GM12801 (cell line): ENCODE data around the gene STX18.

ENCODE experiments used
- CTCF ChIP-seq: IDR thresholded peaks from one replicate; pipeline ENCODE4 v1.5.1; 2011; ENCODE audit warnings: control low read depth; ENCODE audit not compliant: insufficient read length; ENCODE audit errors: extremely low read depth

STX18 gene

GRCh38 chr4:4578981-4579380 is 37.1 kb upstream of the STX18 start:
- no peak for TF ChIP-seq CTCF

- TF ChIP-seq CTCF: no peak
Observed at GRCh38 chr4:4577359-4577875, 35.6 kb upstream of the STX18 start.

GRCh38 chr4:4575284-4576211 is 33.7 kb upstream of the STX18 start:
- TF ChIP-seq CTCF: no peak

- TF ChIP-seq CTCF: no peak
Observed at GRCh38 chr4:4574792-4575191, 32.9 kb upstream of the STX18 start.

GRCh38 chr4:4574052-4574451 is 32.2 kb upstream of the STX18 start:
- TF ChIP-seq CTCF: no peak

- no peak for TF ChIP-seq CTCF
Observed at GRCh38 chr4:4572821-4573220, 31.0 kb upstream of the STX18 start.

- no peak for TF ChIP-seq CTCF
Observed at GRCh38 chr4:4568806-4569427, 27.1 kb upstream of the STX18 start.
